ENCODE data around the gene DOCK11. TPM values are rescaled to one million over a fixed set of nuclear protein-coding genes. Genes with fewer than 3 reads are reported as not detected.

Gene DOCK11
- total and polyA plus RNA-seq, 2 donors (not counting 1 experiment from before 2014, with no cell fraction given): 31.0 to 83.5 TPM

GRCh38 chrX:118530219-118530911, 34.8 kb downstream of the DOCK11 start:
- Histone ChIP-seq H3K4me3 (ENCODE audit: control extremely low read depth in 1 of 5, extremely low read depth in 1 of 5, insufficient read depth in 1 of 5, low read depth in 2 of 5, low read length in 4 of 5) (no peak overlapping the region), H3K27me3 (replicated peaks in 1 of 4; ENCODE audit: control extremely low read depth in 1 of 4, control insufficient read depth in 3 of 4, insufficient read depth in 4 of 4, low read length in 3 of 4) (no peaks in the 10 kb centered on the region), H3K79me2 (ENCODE audit: control insufficient read depth, insufficient read depth, low read length) (peaks cover 80% of the 10 kb centered on the region), H3K9ac (ENCODE audit: low read length) (no peak overlapping the region), H3K27ac (ENCODE audit: low read length in 2 of 2) (peak overlapping the region; percentile 75 to 78), H3K4me1 (ENCODE audit: control insufficient read depth in 2 of 2, insufficient read depth in 2 of 2, low read length in 2 of 2) (peaks cover 45 to 55% of the 10 kb centered on the region in 2 donors), H3K36me3 (replicated peaks in 1 of 2; ENCODE audit: control extremely low read depth in 1 of 2, control insufficient read depth in 1 of 2, extremely low read depth in 1 of 2, insufficient read depth in 2 of 2, low read length in 1 of 2) (peaks cover 0 to 3% of the 10 kb centered on the region in 2 experiments), H4K20me1 (ENCODE audit: control insufficient read depth, insufficient read depth, low read length, poor library complexity, severe bottlenecking) (no peaks in the 10 kb centered on the region), H2AFZ (ENCODE audit: insufficient read depth, low read depth, low read length, poor library complexity, severe bottlenecking) (no peak overlapping the region), H3K4me2 (replicated peaks; ENCODE audit: low read depth, low read length, poor library complexity, severe bottlenecking) (peak overlapping the region; percentile 34), H3K9me3 (ENCODE audit: control extremely low read depth in 1 of 3, control insufficient read depth in 2 of 3, insufficient read depth in 1 of 3, low read length in 2 of 3) (no peaks in the 10 kb centered on the region)
- CTCF ChIA-PET: interaction anchor here (1.0 to 1.6 kb wide), 3 partner anchors 9 to 27 kb away, joined by 3 to 5 read pairs (median 3); no protein-coding TSS in a partner anchor
- no peaks in the 10 kb centered on the region for H3K9me3 Mint-ChIP-seq (ENCODE audit: insufficient read depth)
- H3K4me3 Mint-ChIP-seq: peak overlapping the region; percentile 33
- intact Hi-C loops (cut with micrococcal nuclease): no loop called here
- no peak for DNase-seq
- no peak for ATAC-seq (ENCODE audit: low read depth)
- POLR2A ChIA-PET: interaction anchor here (1.9 kb wide), 1 partner anchor 34 kb away, joined by 4 read pairs; no protein-coding TSS in a partner anchor
- H3K4me1 Mint-ChIP-seq: peaks cover 71% of the 10 kb centered on the region
- TF ChIP-seq EZH2 (IDR thresholded peaks at IDR 0.05; ENCODE audit: borderline replicate concordance, insufficient read depth, low read depth, low read length, poor library complexity, severe bottlenecking): no peak
- TF ChIP-seq, protein P1, sequence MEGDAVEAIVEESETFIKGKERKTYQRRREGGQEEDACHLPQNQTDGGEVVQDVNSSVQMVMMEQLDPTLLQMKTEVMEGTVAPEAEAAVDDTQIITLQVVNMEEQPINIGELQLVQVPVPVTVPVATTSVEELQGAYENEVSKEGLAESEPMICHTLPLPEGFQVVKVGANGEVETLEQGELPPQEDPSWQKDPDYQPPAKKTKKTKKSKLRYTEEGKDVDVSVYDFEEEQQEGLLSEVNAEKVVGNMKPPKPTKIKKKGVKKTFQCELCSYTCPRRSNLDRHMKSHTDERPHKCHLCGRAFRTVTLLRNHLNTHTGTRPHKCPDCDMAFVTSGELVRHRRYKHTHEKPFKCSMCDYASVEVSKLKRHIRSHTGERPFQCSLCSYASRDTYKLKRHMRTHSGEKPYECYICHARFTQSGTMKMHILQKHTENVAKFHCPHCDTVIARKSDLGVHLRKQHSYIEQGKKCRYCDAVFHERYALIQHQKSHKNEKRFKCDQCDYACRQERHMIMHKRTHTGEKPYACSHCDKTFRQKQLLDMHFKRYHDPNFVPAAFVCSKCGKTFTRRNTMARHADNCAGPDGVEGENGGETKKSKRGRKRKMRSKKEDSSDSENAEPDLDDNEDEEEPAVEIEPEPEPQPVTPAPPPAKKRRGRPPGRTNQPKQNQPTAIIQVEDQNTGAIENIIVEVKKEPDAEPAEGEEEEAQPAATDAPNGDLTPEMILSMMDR (IDR thresholded peaks at IDR 0.05): no peak
- H3K27me3 Mint-ChIP-seq: no peaks in the 10 kb centered on the region
- peak overlapping the region; percentile 83 for H3K27ac Mint-ChIP-seq
- 82% methylated on average over 1 of the region's 3 CpGs for WGBS (ENCODE audit: insufficient coverage)
